GM10266 (cell line): ENCODE results near the gene RGS3.
A peak's percentile ranks its signal among the peaks of the same experiment; 100 is the strongest.

Experiments used
- DNase-seq: peaks from one replicate; pipeline ENCODE4 v3.0.0; 2012; ENCODE audit errors: extremely low spot score
- CTCF ChIP-seq: IDR thresholded peaks from 2 replicates; pipeline ENCODE4 v1.5.1; 2012; ENCODE audit warnings: mild to moderate bottlenecking, low read depth; ENCODE audit not compliant: control insufficient read depth, insufficient read depth; ENCODE audit errors: missing control alignments

RGS3 gene

GRCh38 chr9:113511047-113511521, 47.6 kb downstream of the RGS3 start:
- DNase-seq, result no peak
- TF ChIP-seq CTCF, result no peak

- DNase-seq, result peak; percentile 81
- no peak for TF ChIP-seq CTCF
Observed at GRCh38 chr9:113511856-113512761, 48.6 kb downstream of the RGS3 start.

DNA sequence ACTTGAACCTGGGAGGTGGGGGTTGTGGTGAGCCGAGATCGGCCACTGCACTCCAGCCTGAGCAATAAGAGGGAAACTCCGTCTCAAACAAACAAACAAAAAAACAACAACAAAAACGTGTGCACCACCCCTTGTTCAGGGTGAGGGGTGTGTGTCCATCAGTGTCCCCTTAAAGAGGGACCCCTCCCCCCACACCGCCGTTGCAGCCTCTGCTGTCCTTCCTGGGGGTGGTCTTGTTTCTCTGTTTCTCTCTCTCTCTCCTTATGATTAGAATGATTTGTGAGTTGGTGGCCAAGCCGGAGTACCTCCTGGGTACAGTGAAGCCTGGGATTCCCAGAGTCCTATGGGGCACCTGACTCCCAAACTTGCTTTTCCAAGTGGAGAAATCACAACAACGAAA, 49.6 kb downstream of the RGS3 start:
- no peak for TF ChIP-seq CTCF
- DNase-seq, result no peak

GRCh38 chr9:113513536-113513935, 50.0 kb downstream of the RGS3 start:
- TF ChIP-seq CTCF, result no peak
- no peak for DNase-seq

GRCh38 chr9:113514061-113514460, 50.5 kb downstream of the RGS3 start:
- no peak for TF ChIP-seq CTCF
- DNase-seq, result no peak

DNA sequence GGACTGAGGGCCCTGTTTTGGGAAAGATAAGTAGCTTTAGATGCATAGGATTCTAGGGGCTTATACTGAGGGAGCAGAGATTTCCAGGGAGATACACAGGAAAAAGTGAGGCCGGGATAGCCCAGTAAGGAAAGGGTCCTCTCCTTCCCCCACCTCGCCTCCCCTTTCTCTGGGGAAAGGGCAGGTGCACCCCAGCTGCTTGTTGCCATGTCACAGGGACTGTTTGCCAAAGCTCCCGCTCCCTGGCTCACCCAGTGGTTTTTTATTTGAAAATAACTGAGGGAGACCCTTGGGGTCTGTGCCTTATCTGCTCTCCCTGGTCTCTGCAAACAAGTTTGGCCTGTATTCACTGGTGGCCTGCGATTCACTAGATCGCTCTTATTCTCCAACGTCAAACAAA, 51.2 kb downstream of the RGS3 start:
- DNase-seq, result no peak
- TF ChIP-seq CTCF, result no peak

DNA sequence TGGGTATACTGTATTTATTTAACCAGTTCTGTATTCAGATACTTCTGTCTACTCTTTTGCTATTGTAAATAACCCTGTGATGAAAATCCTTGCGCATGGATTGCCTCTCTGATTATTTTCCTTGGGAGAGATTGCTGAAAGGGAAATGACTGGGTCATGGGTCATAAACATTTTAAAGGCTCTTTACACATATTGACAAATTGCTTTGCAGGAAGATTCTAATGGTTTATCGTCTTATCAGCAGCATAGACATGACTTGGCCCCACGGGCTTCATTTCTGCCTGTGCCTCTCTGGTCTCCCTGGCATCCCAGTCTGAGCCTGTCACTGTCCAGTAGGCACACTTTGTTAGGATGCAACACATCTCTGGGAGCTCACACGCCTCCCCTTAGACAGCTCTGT, 52.3 kb downstream of the RGS3 start:
- TF ChIP-seq CTCF, result no peak
- no peak for DNase-seq
